H1 (cell line): Measurements from ENCODE around the gene GLS2.
"Not testable (repeated sequence)": the region's sequence is repeated elsewhere in the genome, so short reads cannot be mapped to it uniquely, and the experiment has no call there.

ENCODE experiments used
- CREB1 ChIP-seq: IDR thresholded peaks from 2 replicates; pipeline ENCODE4 v1.6.1; 2012; ENCODE audit warnings: inconsistent platforms
- CTCF ChIP-seq, 3 experiments: IDR thresholded peaks; 1 replicate in 2 of 3; 2 replicates in 1 of 3; pipeline versions ENCODE4 v1.5.1 to v1.6.1; 2011; ENCODE audit warnings: low read length in 3 of 3, mild to moderate bottlenecking in 3 of 3, inconsistent platforms in 2 of 3, low read depth in 1 of 3, moderate library complexity in 1 of 3; ENCODE audit not compliant: insufficient read depth in 1 of 3; ENCODE audit errors: control extremely low read depth in 1 of 3
- EZH2 ChIP-seq: fragments of 200-600 bp; sonication (generic); IDR thresholded peaks from 2 replicates; pipeline ENCODE4 v1.7.1; 2012; ENCODE audit warnings: low read depth, mild to moderate bottlenecking, moderate library complexity, low read length, inconsistent platforms; ENCODE audit not compliant: severe bottlenecking
- HDAC6 ChIP-seq: IDR thresholded peaks from one replicate; pipeline ENCODE4 v1.7.1; 2012; ENCODE audit warnings: low read depth, mild to moderate bottlenecking, inconsistent platforms, low read length, moderate library complexity
- KDM5A ChIP-seq: fragments of 200-600 bp; IDR thresholded peaks from 2 replicates; pipeline ENCODE4 v1.7.1; 2012; ENCODE audit warnings: mild to moderate bottlenecking, low read length, inconsistent platforms, mixed read lengths
- POLR2A ChIP-seq, 2 experiments: IDR thresholded peaks; 1 replicate in 1 of 2; 2 replicates in 1 of 2; pipeline ENCODE4 v1.6.1; 2011; ENCODE audit warnings: low read depth in 2 of 2, low read length in 2 of 2, mild to moderate bottlenecking in 2 of 2; ENCODE audit errors: control extremely low read depth in 1 of 2
- RBBP5 ChIP-seq: IDR thresholded peaks from 2 replicates; pipeline ENCODE4 v1.7.1; 2012; ENCODE audit warnings: low read depth, mild to moderate bottlenecking, inconsistent platforms, low read length, moderate library complexity, borderline replicate concordance
- RFX5 ChIP-seq: IDR thresholded peaks from 2 replicates; pipeline ENCODE4 v1.6.1; 2011; ENCODE audit warnings: low read depth, low read length, improper control_type of control experiment, borderline replicate concordance
- TAF1 ChIP-seq: IDR thresholded peaks from 2 replicates; pipeline ENCODE4 v1.6.1; 2011; ENCODE audit warnings: mild to moderate bottlenecking, low read depth, low read length
- YY1 ChIP-seq: IDR thresholded peaks from 2 replicates; pipeline ENCODE4 v1.6.1; 2011; ENCODE audit warnings: low read depth, mild to moderate bottlenecking, low read length

- not testable (repeated sequence) for TF ChIP-seq YY1; CTCF (IDR thresholded peaks at IDR 0.05; ENCODE audit: control extremely low read depth in 1 of 3, insufficient read depth in 1 of 3, low read depth in 1 of 3, low read length in 3 of 3); KDM5A; TAF1; HDAC6; RBBP5; CREB1; POLR2A (IDR thresholded peaks at IDR 0.05; ENCODE audit: control extremely low read depth in 1 of 2, low read depth in 2 of 2, low read length in 2 of 2); RFX5; EZH2
These were observed 11.5 kb upstream of the GLS2 start for GRCh38 chr12:56499452-56499851.
